NOMO-1 (cell line): ENCODE measurements around the gene ODAD4.

ENCODE experiments used
- DNase-seq, 2 experiments: peaks; one replicate each; lab custom pipeline; 2025; ENCODE audit not compliant: unreplicated experiment in 2 of 2; lab: John Stamatoyannopoulos, UW

ODAD4 gene

DNA sequence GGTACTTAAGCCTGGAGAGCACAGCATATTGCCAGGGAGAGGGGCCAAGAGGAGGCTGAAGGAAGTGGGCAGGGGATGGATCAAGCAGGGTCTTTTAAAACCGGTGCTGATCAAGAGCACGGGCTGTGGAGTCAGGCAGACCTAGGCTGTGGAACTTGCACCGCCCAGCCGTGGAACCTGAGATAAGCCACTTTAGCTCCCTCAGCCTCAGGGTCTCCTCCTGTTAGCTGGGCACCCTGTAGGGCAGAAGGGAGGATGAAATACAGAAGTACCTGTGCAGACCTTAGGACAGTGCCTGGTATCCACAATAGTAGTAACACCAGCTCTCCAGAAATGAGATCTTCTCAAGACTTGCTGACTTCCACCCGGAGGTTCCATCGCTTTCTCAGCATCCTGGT is 9.3 kb downstream of the ODAD4 start:
- no peak for DNase-seq

DNA sequence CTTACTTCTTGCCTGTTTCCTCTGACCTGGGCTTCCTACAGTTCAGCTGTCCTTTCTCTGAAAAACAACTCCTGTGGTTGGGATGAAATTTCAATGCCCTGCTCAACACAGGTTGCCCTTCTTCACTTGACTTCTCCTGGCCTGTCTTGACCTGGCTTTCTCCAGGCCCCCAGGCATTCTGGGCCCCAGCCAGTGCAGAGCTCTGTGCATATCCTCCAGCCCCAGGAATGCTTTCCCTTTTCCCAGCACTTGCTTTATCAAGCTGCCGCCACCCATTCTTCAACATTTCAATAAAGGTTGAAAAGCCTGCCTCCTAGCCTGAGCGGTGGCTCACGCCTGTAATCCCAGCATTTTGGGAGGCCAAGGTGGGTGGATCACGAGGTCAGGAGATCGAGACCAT is 10.8 kb downstream of the ODAD4 start:
- DNase-seq = no peak

GRCh38 chr17:41942626-41943373 is 12.4 kb downstream of the ODAD4 start:
- no peak for DNase-seq

- no peak for DNase-seq
Measured at GRCh38 chr17:41943492-41943891, 13.1 kb downstream of the ODAD4 start.

DNA sequence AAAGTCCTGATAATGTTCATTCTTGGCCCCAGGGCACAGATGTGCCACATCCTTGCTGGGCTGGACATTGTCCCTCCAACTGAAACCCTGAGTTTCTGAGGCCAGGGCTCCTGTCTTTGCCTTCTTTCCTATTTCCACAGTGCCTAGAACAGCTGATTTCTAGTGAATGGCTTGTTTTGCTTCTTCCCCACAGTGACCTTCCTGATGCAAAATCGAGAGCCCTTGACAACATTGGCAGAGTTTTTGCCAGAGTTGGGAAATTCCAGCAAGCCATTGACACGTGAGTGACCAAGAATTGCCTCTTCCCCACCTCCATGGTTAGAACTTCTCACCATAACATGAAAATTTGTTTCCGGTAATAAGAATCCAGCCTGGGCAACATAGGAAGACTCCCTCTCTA is 14.5 kb downstream of the ODAD4 start:
- DNase-seq = no peak

GRCh38 chr17:41948762-41949460 is 18.5 kb downstream of the ODAD4 start:
- no peak for DNase-seq

DNA sequence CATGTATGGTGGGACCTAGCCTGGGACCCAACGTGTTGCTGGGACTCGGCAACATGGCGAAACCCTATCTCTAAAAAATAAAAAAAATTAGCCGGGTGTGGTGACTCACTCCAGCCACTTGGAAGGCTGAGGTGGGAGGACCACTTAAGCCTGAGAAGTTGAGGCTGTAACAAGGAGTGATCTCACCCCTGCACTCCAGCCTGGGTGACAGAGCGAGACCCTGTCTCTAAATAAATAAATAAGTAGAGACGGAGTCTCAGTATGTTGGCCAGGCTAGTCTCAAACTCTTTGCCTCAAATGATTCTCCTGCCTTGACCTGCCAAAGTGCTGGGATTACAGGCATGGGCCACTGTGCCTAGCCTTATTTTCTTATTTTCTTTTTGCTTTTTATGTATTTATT is 26.1 kb downstream of the ODAD4 start:
- no peak for DNase-seq

GRCh38 chr17:41957031-41957868 is 26.8 kb downstream of the ODAD4 start:
- peak; percentile 6 to 24 for DNase-seq

GRCh38 chr17:41957869-41958439 is 27.5 kb downstream of the ODAD4 start:
- no peak for DNase-seq

GRCh38 chr17:41959030-41959335 is 28.6 kb downstream of the ODAD4 start:
- DNase-seq = no peak

GRCh38 chr17:41959336-41960095 is 29.1 kb downstream of the ODAD4 start:
- peak; percentile 48 to 75 for DNase-seq

DNA sequence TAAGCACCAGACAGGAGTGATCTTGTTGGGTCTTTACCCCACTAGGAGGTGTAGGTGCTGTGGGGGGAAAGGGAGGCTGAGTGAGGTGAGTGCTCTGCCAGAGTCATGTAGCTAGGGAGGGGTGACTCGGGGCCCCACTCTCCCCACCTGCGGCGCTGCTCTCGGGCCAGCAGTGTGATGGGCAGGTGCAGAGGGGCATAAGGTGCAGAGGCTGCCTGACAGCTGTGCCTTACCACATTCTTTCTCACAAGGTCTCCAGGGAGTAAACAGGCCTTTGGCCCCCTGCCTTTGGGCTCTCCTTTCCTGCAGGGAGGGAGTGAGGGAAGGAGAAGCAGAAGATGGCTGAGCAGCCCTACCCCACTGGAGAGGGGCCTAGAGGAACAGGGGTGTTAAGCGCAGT is 31.7 kb downstream of the ODAD4 start:
- DNase-seq = no peak

- DNase-seq = peak; percentile 43 to 55
Measured at GRCh38 chr17:41962768-41963434, 32.5 kb downstream of the ODAD4 start.

- DNase-seq = peak; percentile 3 to 19
Measured at GRCh38 chr17:41965694-41966462, 35.5 kb downstream of the ODAD4 start.

GRCh38 chr17:41966463-41967140 is 36.2 kb downstream of the ODAD4 start, which contains the start of gene CNP:
TSS of gene CNP (plus strand) at chr17:41966795. CDS start at chr17:41966885, 90 bp downstream.
- DNase-seq = peak; percentile 86 to 93

- DNase-seq = peak in 1 of 2 experiments; percentile 9
Measured at GRCh38 chr17:41967141-41967920, 36.9 kb downstream of the ODAD4 start.

GRCh38 chr17:41967921-41968578 is 37.6 kb downstream of the ODAD4 start:
- DNase-seq = no peak
